Activated T-cell treated with anti-CD3 and anti-CD28 coated beads for 4 hours (primary cell): Measurements from ENCODE around the gene LRP2.
"Not testable (repeated sequence)": the region's sequence is repeated elsewhere in the genome, so short reads cannot be mapped to it uniquely, and the experiment has no call there.

Experiments
- DNase-seq: peaks from one replicate; pipeline ENCODE4 v3.0.0-alpha.2; 2020

The LRP2 gene

DNA sequence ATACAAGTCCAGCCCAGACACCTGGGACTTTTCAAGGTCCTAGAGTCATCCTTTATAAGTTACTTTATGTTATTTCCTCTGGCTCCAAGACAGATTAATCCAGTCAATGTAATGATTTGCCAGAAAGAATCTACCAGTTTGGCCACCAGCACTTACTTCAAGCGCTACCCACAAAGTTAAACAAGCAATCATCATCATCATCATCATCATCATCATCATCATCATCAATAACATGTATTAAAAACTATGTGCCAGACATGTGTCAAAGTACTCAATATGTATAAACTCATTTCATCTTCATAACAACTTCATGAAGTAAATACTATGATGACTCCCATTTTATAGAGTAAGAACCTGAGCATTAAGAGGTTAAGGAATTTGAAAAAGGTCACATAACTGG lies 64.3 kb downstream of the LRP2 start:
- DNase-seq, result no peak

DNA sequence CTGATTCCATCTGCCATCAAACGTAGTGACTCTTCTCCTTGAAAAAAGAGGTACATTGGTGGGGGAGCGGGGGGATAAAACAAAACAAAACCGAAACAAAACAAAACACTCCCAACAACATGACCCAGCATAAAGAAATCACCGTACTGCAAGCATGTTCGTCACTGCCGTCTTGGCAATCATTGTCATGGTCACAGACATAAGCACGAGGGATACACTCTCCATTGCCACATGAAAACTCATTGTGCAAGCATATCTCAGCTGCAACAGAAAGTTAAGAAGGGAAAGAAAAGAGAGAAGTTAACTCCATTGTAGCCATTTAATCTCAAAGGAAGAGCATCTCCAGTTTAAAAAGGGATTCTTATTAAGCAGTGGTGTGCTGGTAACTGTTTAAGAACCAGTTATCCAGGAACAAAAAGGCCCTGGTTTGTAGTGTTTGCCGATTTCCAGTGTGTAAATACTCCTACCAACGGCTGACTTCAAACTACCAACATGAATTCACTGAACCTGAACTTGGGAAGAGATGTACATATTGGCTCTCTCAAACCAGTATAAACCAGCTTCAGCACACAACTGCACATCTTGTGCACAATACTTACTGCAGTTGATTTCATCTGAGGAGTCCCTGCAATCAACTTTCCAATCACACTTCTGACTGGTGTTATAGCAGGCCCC lies 68.2 kb downstream of the LRP2 start:
- no peak for DNase-seq

DNA sequence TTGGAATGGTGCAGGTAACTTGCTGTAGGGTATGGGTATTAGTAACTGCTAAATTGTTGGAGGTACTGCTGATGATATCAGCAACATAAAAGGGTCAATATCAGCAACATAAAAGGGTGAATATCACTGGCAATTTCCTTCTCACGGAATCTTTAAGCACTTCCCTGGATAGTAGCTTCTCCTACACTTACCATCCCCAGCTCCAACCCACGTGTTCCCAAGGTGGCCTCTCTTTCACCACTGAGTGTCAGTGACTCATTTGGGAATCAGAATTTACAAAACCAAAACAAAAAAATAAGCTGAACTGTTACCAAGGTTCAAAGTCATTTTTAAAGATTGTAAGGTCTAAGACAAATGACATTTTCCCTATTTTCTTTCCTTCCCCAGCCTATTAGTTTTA lies 70.8 kb downstream of the LRP2 start:
- DNase-seq, result no peak

- no peak for DNase-seq
Measured at GRCh38 chr2:169290433-169290832, 71.9 kb downstream of the LRP2 start.

DNA sequence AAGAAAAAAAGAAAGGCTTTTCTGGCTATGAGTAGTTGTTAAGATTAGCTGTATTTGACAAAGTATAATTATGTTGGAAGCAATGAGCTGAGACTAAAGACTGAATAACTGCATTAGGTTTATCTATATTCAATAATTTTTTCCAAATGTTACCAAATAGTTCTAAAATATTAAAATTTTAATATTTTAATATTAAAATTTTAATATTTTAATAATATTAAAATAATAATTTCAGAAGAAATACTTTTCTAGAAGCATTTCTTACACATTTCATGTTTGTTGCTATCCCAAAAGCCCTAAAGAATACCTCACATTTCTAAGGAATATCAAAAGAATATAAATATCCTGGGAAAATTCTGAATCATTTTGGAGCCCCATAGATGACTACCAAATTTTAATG lies 74.7 kb downstream of the LRP2 start:
- DNase-seq, result no peak

GRCh38 chr2:169286624-169287231 lies 75.6 kb downstream of the LRP2 start:
- no peak for DNase-seq

GRCh38 chr2:169285531-169286235 lies 76.7 kb downstream of the LRP2 start:
- DNase-seq, result no peak

DNA sequence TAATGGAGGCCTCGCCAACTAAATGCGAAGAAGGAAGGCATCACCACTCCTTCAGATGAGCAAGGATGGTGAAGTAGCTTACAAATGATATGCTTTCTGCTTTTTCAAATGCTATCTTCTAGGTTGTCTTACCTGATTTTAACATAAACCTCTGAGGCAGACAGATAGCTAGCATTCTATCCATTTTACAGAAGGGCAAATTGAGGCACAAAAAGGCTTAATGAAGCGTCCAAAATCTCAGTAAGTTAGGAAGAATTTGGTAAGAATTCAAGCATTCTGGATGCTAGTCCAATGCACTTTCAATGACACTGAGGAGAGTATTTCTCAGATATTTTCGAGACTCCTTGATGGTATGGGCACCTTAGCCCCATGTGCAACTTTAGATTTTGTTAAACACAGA lies 81.8 kb downstream of the LRP2 start:
- no peak for DNase-seq

- no peak for DNase-seq
Measured at GRCh38 chr2:169275696-169276444, 86.5 kb downstream of the LRP2 start.

DNA sequence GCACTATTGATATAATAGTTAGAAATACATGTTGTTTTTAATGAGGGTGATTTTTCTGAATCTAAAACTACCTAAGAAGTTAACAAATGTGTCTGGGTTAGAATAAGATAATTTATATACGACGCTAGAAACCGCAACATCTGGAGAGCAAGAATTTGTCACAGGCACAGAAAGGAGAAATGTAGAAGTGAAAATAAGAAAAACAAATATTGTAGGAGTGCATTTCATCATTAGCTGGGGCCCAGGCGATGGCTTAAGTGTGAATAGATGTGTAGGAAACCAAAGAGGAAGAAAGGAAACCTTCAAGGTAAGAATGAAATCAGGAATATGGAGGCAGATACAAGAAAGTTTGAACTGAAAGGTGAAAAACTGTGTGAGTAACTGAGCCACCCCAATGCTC lies 90.3 kb downstream of the LRP2 start:
- no peak for DNase-seq

DNA sequence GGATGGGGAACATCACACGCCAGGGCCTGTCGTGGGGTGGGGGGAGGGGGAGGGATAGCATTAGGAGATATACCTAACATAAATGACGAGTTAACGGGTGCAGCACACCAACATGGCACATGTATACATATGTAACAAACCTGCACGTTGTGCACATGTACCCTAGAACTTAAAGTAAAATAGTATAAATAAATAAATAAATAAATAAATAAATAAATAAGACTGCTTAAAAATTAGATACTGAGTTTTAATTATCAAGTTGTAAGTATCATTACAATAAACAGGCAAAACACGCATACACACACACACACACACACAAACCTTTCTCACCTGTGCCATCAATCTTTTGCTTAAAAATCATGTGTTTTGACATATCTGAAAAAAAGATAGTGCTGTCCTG lies 91.8 kb downstream of the LRP2 start:
- not testable (repeated sequence) for DNase-seq

- no peak for DNase-seq
Measured at GRCh38 chr2:169265591-169265990, 96.7 kb downstream of the LRP2 start.

GRCh38 chr2:169260846-169261642 lies 101.3 kb downstream of the LRP2 start:
- DNase-seq, result no peak

DNA sequence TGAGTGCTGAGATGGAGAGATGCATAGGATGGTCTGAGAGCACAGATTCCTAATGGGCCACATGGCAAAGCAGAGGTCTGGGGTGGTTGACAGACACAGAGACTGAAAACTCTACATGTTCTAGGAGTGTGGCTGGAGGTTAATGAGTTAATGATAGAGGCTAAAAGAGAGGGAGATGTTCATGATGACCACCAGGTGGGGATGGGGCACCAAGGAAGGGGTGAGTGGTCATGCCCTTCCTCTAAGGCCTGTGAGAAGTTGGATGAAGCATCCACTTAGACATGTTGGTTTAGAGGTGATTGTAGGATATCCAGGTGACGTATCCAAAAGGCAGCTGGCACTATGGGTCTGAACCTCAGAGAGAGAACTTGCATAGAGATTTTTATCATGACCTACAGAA lies 102.1 kb downstream of the LRP2 start:
- DNase-seq, result no peak

GRCh38 chr2:169259402-169259801 lies 102.9 kb downstream of the LRP2 start:
- no peak for DNase-seq

GRCh38 chr2:169258045-169258601 lies 104.2 kb downstream of the LRP2 start:
- no peak for DNase-seq

- DNase-seq, result no peak
Measured at GRCh38 chr2:169254774-169255173, 107.6 kb downstream of the LRP2 start.

GRCh38 chr2:169247211-169247610 lies 115.1 kb downstream of the LRP2 start:
- DNase-seq, result no peak

DNA sequence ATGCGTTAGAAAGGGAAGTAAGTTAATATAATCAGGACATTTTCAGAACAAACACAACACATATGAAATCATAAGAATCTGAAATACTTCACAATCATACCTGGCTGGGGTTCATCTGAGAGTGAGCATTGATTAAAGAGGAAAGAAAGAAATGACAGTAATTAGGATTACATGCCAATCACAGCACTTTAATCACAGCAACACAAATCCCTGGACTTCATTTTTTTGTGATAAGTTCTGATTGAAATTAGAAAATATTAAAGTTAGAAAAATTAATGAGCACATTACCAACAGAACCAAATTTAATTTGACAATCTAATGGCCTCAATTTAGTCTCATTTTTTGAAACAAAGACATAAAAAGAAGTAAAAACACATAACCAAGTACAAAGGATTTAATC lies 121.9 kb downstream of the LRP2 start:
- no peak for DNase-seq

DNA sequence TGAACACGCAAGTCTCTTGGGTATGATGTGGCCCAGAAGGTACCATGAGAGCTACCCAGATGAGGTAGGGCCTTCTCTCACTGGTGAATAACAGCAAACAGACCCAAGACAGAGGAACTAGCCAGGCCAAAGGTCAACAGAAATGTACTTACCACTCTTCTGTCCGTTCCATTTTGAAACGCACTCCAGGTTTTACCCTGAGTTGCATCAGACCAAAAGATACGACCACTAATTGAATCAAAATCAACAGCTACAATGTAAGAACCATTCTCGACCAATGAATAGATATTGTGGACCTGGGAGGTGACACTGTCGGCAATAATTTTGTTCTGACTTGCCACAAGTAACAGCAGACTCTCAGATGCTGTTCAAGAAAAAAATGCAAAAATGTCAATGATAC lies 124.4 kb downstream of the LRP2 start:
- DNase-seq, result no peak

GRCh38 chr2:169237286-169237685 lies 125.0 kb downstream of the LRP2 start:
- DNase-seq, result no peak

DNA sequence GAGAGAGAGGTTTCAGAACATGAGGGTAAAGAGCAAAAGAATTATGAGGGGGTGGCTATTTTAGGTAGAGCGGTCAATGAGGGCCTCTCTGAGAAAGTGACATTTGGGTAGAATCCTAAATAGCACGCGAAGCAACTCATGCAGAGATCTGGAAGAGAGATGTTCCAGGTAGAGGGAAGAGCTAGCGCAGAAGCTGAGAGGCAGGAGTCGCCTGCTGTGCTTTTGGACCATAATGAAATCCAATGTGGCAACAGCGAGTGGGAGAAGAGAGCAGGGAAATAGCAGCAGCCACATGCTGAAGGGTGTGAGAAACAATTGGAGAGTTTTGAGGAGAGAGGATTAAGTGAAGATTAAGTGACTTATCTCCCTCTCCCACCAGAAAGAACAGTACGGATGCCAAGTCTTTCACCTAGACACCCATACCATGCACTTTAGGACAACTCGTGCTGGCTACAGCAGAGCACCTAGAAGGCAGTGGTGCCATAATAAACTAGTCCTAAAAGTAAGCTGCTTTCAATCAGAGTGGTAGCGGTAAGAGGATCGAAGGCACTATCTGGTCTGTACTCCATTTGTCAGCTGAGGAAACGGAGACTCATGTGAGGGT lies 129.7 kb downstream of the LRP2 start:
- no peak for DNase-seq
